Stimulated activated CD4-positive, alpha-beta T cell treated with anti-CD3 and anti-CD28 coated beads, Interleukin-12 subunit alpha, Interleukin-12 subunit beta, amount 100 ng/mL, for 48 hours (primary cell): Measurements from ENCODE around the gene OR3A2.
"Not testable (repeated sequence)": the region's sequence is repeated elsewhere in the genome, so short reads cannot be mapped to it uniquely, and the experiment has no call there.

Experiments
- DNase-seq, 3 donors: peaks; one replicate each; pipeline ENCODE4 v3.0.0-alpha.2; 2020; ENCODE audit warnings: low read depth in 2 of 3, low spot score in 1 of 3

OR3A2 gene

GRCh38 chr17:3295632-3296031 lies 90.5 kb downstream of the OR3A2 start:
- DNase-seq: no peak

GRCh38 chr17:3293548-3293947 lies 92.6 kb downstream of the OR3A2 start:
- DNase-seq: not testable (repeated sequence)

GRCh38 chr17:3282901-3283300 lies 103.2 kb downstream of the OR3A2 start:
- DNase-seq: no peak

- no peak for DNase-seq
Observed at GRCh38 chr17:3276126-3276525, 110.0 kb downstream of the OR3A2 start.

- no peak for DNase-seq
Observed at GRCh38 chr17:3271072-3271848, 114.8 kb downstream of the OR3A2 start.

- DNase-seq: no peak
Observed at GRCh38 chr17:3260600-3260999, 125.5 kb downstream of the OR3A2 start.

GRCh38 chr17:3260163-3260562 lies 125.9 kb downstream of the OR3A2 start:
- no peak for DNase-seq

GRCh38 chr17:3256575-3256974 lies 129.5 kb downstream of the OR3A2 start:
- DNase-seq: no peak

GRCh38 chr17:3249013-3249412 lies 137.1 kb downstream of the OR3A2 start:
- not testable (repeated sequence) for DNase-seq

GRCh38 chr17:3244841-3245240 lies 141.3 kb downstream of the OR3A2 start:
- DNase-seq: not testable (repeated sequence)

- not testable (repeated sequence) for DNase-seq
Observed at GRCh38 chr17:3241044-3241443, 145.1 kb downstream of the OR3A2 start.

GRCh38 chr17:3238685-3239084 lies 147.4 kb downstream of the OR3A2 start:
- DNase-seq: not testable (repeated sequence)

GRCh38 chr17:3232300-3232699 lies 153.8 kb downstream of the OR3A2 start:
- DNase-seq: not testable (repeated sequence)
